A673 (cell line): Measurements from ENCODE around the gene PTK6.

Experiments used
- EZH2 ChIP-seq: fragments of 200-600 bp; sonication (generic); IDR thresholded peaks from 2 replicates; pipeline ENCODE4 v1.6.1; 2017; ENCODE audit warnings: borderline replicate concordance, low read depth, mild to moderate bottlenecking, mixed read lengths, antibody characterized with exemption, low read length; ENCODE audit not compliant: poor library complexity, severe bottlenecking
- TF ChIP-seq, protein P1 (sequence below): fragments of 300-800, 200-600 bp; sonication (generic); conservative IDR thresholded peaks from 2 replicates; pipeline ENCODE4 v1.5.1; 2017; ENCODE audit warnings: low read depth, mild to moderate bottlenecking, antibody characterized with exemption, low read length, moderate library complexity, mixed read lengths

DNA sequence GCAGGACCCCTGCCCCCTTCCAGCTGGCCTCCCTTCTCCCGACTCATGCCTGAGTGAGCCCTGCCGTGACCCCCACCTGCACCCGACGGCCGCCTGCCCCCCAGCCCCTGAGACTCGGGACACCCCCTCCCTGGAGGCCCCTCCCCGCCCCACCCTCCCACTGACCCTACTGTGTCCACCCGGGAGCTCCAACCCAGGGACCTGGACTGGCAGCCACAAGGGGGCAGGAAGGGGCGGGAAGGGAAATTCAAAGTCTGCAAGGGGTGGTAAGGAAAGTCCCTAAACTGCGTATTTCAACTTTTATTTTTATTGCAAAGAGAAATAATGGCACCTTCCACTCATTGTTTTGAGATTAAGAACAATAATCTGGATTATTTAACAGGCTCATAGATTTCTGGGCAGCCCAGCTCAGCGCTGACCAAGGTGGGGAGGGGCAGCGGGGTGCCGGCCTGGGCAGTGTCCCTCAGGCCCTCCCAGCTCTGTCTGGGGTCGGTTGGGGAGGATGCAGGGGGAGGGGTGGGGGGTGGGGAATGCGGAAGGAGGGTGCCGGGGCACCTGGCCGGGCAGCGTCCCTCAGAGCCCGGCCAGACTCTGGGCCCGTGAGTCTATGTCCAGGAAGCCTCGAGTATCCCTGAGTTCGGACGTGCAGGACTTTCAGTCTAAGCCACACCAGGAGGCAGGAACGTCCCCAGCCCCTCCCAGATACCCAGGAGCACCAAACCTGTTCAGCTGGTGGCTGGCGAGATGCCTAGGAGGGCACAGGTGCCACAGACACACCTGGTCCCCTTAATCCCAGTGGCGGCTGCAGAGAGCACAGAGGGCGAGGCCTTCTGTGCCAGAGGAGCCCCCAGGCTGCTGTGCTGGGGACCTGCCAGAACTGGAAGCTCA, 1.3 kb upstream of the PTK6 start:
- TF ChIP-seq, protein P1, sequence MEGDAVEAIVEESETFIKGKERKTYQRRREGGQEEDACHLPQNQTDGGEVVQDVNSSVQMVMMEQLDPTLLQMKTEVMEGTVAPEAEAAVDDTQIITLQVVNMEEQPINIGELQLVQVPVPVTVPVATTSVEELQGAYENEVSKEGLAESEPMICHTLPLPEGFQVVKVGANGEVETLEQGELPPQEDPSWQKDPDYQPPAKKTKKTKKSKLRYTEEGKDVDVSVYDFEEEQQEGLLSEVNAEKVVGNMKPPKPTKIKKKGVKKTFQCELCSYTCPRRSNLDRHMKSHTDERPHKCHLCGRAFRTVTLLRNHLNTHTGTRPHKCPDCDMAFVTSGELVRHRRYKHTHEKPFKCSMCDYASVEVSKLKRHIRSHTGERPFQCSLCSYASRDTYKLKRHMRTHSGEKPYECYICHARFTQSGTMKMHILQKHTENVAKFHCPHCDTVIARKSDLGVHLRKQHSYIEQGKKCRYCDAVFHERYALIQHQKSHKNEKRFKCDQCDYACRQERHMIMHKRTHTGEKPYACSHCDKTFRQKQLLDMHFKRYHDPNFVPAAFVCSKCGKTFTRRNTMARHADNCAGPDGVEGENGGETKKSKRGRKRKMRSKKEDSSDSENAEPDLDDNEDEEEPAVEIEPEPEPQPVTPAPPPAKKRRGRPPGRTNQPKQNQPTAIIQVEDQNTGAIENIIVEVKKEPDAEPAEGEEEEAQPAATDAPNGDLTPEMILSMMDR, result no peak
- TF ChIP-seq EZH2, result no peak
